Tibial nerve (tissue), 4 donors: ENCODE results near the gene CAMK2D.

ENCODE experiments used
- CTCF ChIP-seq, 5 experiments: fragments of 200-600 bp in 3 of 5; fragments of 450-650 bp in 2 of 5; sonication (generic) in 3 of 5; IDR thresholded peaks; one replicate each; pipeline ENCODE4 v1.5.1; 2016 to 2019; ENCODE audit warnings: antibody characterized with exemption in 5 of 5, mild to moderate bottlenecking in 3 of 5, moderate library complexity in 2 of 5
- EP300 ChIP-seq, 2 donors: sonication (generic); formaldehyde crosslinking; IDR thresholded peaks; one replicate each; pipeline ENCODE4 v1.6.1; 2017; ENCODE audit warnings: antibody characterized with exemption in 2 of 2, mild to moderate bottlenecking in 1 of 2
- POLR2A ChIP-seq, 2 donors: fragments of 450-650 bp; IDR thresholded peaks; one replicate each; pipeline ENCODE4 v1.6.1; 2017; ENCODE audit warnings: antibody characterized with exemption in 2 of 2, mild to moderate bottlenecking in 2 of 2, moderate library complexity in 2 of 2

GRCh38 chr4:113447061-113447460, 314.5 kb downstream of the CAMK2D start:
- TF ChIP-seq CTCF (IDR thresholded peaks at IDR 0.05) = no peak
- no peak for TF ChIP-seq POLR2A (IDR thresholded peaks at IDR 0.05)
- TF ChIP-seq EP300 (IDR thresholded peaks at IDR 0.05) = no peak
